Fibroblast of skin of left quadriceps (primary cell): Measurements from ENCODE around the gene KLHL28.
"Not testable (repeated sequence)": the region's sequence is repeated elsewhere in the genome, so short reads cannot be mapped to it uniquely, and the experiment has no call there.

ENCODE experiments used
- DNase-seq, 2 experiments: peaks; one replicate each; pipeline ENCODE4 v3.0.0-alpha.2; 2013; ENCODE audit warnings: low read depth in 2 of 2

KLHL28 gene

GRCh38 chr14:44897041-44897844, 64.5 kb downstream of the KLHL28 start:
- DNase-seq: peak; percentile 93

GRCh38 chr14:44896275-44897040, 65.3 kb downstream of the KLHL28 start:
- no peak for DNase-seq

GRCh38 chr14:44895716-44896115, 66.0 kb downstream of the KLHL28 start:
- peak; percentile 76 to 78 for DNase-seq

GRCh38 chr14:44893535-44893934, 68.2 kb downstream of the KLHL28 start:
- no peak for DNase-seq

- DNase-seq: not testable (repeated sequence)
Observed at GRCh38 chr14:44891726-44892372, 69.9 kb downstream of the KLHL28 start.

- no peak for DNase-seq
Observed at GRCh38 chr14:44889595-44890471, 71.9 kb downstream of the KLHL28 start.

GRCh38 chr14:44887596-44887955, 74.2 kb downstream of the KLHL28 start:
- DNase-seq: no peak

GRCh38 chr14:44886860-44887595, 74.7 kb downstream of the KLHL28 start:
- no peak for DNase-seq

GRCh38 chr14:44880791-44881190, 81.0 kb downstream of the KLHL28 start:
- DNase-seq: no peak
